Thyroid gland (tissue), 4 donors: ENCODE measurements around the gene CHRNA1. TPM values are rescaled to one million over a fixed set of nuclear protein-coding genes. Genes with fewer than 3 reads are reported as not detected.

Experiments used
- DNase-seq, 2 donors: peaks; one replicate each; pipeline ENCODE4 v3.0.0-alpha.2; 2019
- H3K27ac ChIP-seq, 3 donors: fragments of 200-600 bp; sonication (generic); 1 replicate in 2 of 3; 2 replicates in 1 of 3; pipeline ENCODE4 v1.5.1; 2016 to 2019; ENCODE audit warnings: mild to moderate bottlenecking in 1 of 3, moderate library complexity in 1 of 3
- H3K27me3 ChIP-seq: fragments of 200-600 bp; sonication (generic); one replicate; pipeline ENCODE4 v1.5.1; 2019
- H3K36me3 ChIP-seq, 2 donors: fragments of 200-600 bp; sonication (generic); one replicate each; pipeline ENCODE4 v1.5.1; 2016 to 2019
- H3K4me1 ChIP-seq, 2 donors: fragments of 200-600 bp; sonication (generic); one replicate each; pipeline ENCODE4 v1.5.1; 2017 to 2019
- H3K4me3 ChIP-seq, 3 donors: fragments of 200-600 bp; sonication (generic); replicated peaks in 1 of 3; 1 replicate in 2 of 3; 2 replicates in 1 of 3; pipeline ENCODE4 v1.5.1; 2016; ENCODE audit warnings: mild to moderate bottlenecking in 1 of 3
- H3K9me3 ChIP-seq: fragments of 200-600 bp; sonication (generic); one replicate; pipeline ENCODE4 v1.5.1; 2017
- CTCF ChIP-seq, 6 experiments: fragments of 200-600 bp in 3 of 6; fragments of 450-650 bp in 3 of 6; sonication (generic) in 3 of 6; IDR thresholded peaks; one replicate each; pipeline ENCODE4 v1.5.1; 2016 to 2019; ENCODE audit warnings: antibody characterized with exemption in 6 of 6, mild to moderate bottlenecking in 2 of 6, inconsistent platforms in 1 of 6, moderate library complexity in 1 of 6
- POLR2A ChIP-seq, 2 donors: fragments of 450-650 bp; IDR thresholded peaks; one replicate each; pipeline ENCODE4 v1.6.1; 2017; ENCODE audit warnings: antibody characterized with exemption in 2 of 2, mild to moderate bottlenecking in 2 of 2, moderate library complexity in 1 of 2
- WGBS, 2 donors: methylation state at CpG; one replicate each; pipeline ENCODE4 v1.1.5; 2017; 5-methylcytosine and 5-hydroxymethylcytosine counted together
- intact Hi-C: fragments of 100-400 bp; cut with DNase I; formaldehyde crosslinking; loops from one replicate; pipeline ENCODE4 v1.15.1; 2023
- total RNA-seq, 4 donors: library from RNA; depleted of rRNA; stranded (reverse); fragments of >200 nt; gene quantifications; one replicate each; pipeline ENCODE4 v1.2.3, GENCODE V29; 2016

CHRNA1 gene
- not detected for total RNA-seq

- TF ChIP-seq POLR2A (IDR thresholded peaks at IDR 0.05) (no peak), CTCF (IDR thresholded peaks at IDR 0.05) (no peak)
- DNase-seq, result no peak
- Histone ChIP-seq H3K27ac (no peak within 1 kb of the TSS), H3K4me3 (no peak within 1 kb of the TSS), H3K4me1 (no peaks in the 10 kb centered on the region), H3K36me3 (no peaks in the 10 kb centered on the region), H3K9me3 (no peaks in the 10 kb centered on the region), H3K27me3 (no peaks in the 10 kb centered on the region)
- intact Hi-C loops, result no loop called here
- 81 to 88% methylated on average over 13 of the region's 13 CpGs for WGBS, 2 donors
Measured at GRCh38 chr2:174764280-174765255, at the start of gene CHRNA1. CHRNA1 (minus strand) TSS chr2:174764472; CDS start chr2:174764394, 78 bp downstream.

- no peak for DNase-seq
- no peaks in the 10 kb centered on the region for H3K9me3 ChIP-seq
- H3K4me3 ChIP-seq, result no peak overlapping the region
- H3K27ac ChIP-seq, result no peak overlapping the region
- 94 to 96% methylated on average over 7 of the region's 7 CpGs for WGBS, 2 donors
- H3K4me1 ChIP-seq, result no peaks in the 10 kb centered on the region
- no peaks in the 10 kb centered on the region for H3K36me3 ChIP-seq
- intact Hi-C loops, result no loop called here
- no peaks in the 10 kb centered on the region for H3K27me3 ChIP-seq
- TF ChIP-seq CTCF (IDR thresholded peaks at IDR 0.05) (no peak), POLR2A (IDR thresholded peaks at IDR 0.05) (no peak)
Measured at GRCh38 chr2:174812037-174812436, 47.8 kb upstream of the CHRNA1 start.

- H3K4me3 ChIP-seq, result no peak overlapping the region
- no peaks in the 10 kb centered on the region for H3K27me3 ChIP-seq
- H3K27ac ChIP-seq, result no peak overlapping the region
- TF ChIP-seq CTCF (IDR thresholded peaks at IDR 0.05), result no peak
- DNase-seq, result no peak
- no peaks in the 10 kb centered on the region for H3K9me3 ChIP-seq
- intact Hi-C loops, result no loop called here
- no peaks in the 10 kb centered on the region for H3K4me1 ChIP-seq
- no peaks in the 10 kb centered on the region for H3K36me3 ChIP-seq
- 85 to 88% methylated on average over 1 of the region's 1 CpG for WGBS, 2 donors
Measured at GRCh38 chr2:174807931-174808330, 43.7 kb upstream of the CHRNA1 start.

- Histone ChIP-seq H3K27ac (no peak overlapping the region), H3K4me3 (no peak overlapping the region), H3K27me3 (no peaks in the 10 kb centered on the region), H3K9me3 (no peaks in the 10 kb centered on the region), H3K36me3 (no peaks in the 10 kb centered on the region), H3K4me1 (no peaks in the 10 kb centered on the region)
- intact Hi-C loops, result no loop called here
- 100% methylated on average over 1 of the region's 1 CpG for WGBS, 2 donors
- TF ChIP-seq POLR2A (IDR thresholded peaks at IDR 0.05) (no peak), CTCF (IDR thresholded peaks at IDR 0.05) (no peak)
- no peak for DNase-seq
Measured at GRCh38 chr2:174805803-174806202, 41.5 kb upstream of the CHRNA1 start.

DNA sequence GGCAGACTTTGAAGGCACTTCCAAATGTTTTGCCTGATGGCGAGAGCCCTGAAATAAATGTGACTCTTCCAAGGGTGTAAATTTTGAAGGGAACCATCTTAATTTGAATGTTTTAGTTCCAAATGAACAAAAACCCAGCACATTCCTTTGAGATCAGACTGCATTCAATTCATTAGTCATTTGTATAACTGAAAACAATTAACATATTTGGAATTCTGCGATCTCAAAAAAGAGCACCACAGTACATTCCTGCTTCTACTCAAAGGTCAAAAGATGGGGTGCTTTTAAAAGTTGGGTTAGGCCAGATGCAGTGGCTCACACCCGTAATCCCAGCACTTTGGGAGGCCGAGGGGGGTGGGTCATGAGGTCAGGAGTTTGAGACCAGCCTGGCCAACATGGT lies 38.2 kb upstream of the CHRNA1 start:
- Histone ChIP-seq H3K4me3 (no peak overlapping the region), H3K36me3 (no peaks in the 10 kb centered on the region), H3K27ac (no peak overlapping the region), H3K9me3 (no peaks in the 10 kb centered on the region), H3K27me3 (no peaks in the 10 kb centered on the region), H3K4me1 (no peaks in the 10 kb centered on the region)
- DNase-seq, result no peak
- WGBS, 2 donors, result 90 to 94% methylated on average over 4 of the region's 4 CpGs
- TF ChIP-seq CTCF (IDR thresholded peaks at IDR 0.05) (no peak), POLR2A (IDR thresholded peaks at IDR 0.05) (no peak)
- intact Hi-C loops, result no loop called here
